ENCODE results near the gene SPATA2L. TPM values are rescaled to one million over a fixed set of nuclear protein-coding genes. Genes with fewer than 3 reads are reported as not detected.

The SPATA2L gene
- total RNA-seq, 1 donor from 2014 or later = 16.2 TPM

DNA sequence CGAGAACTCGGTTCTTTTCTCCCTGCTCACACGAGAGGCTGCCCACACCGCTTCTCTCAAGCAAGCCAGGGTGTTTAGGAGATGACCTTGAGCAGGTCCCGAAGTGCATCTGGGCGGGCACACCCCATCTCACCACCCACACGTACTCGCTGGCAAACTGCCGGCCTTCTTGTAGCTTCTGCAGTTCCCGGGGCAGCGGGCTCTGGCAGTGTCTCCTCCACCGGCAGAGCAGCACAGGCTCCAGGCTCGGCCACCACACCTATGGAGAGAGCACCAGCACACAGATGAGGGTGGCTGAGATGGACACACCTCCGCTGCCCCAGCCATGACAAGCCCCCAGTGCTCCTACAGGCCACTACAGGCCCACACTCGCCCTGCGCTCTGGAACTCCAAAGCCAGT, 43.3 kb upstream of the SPATA2L start:
- TF ChIP-seq POLR2A (IDR thresholded peaks at IDR 0.05) = no peak
- TF ChIP-seq, protein P1, sequence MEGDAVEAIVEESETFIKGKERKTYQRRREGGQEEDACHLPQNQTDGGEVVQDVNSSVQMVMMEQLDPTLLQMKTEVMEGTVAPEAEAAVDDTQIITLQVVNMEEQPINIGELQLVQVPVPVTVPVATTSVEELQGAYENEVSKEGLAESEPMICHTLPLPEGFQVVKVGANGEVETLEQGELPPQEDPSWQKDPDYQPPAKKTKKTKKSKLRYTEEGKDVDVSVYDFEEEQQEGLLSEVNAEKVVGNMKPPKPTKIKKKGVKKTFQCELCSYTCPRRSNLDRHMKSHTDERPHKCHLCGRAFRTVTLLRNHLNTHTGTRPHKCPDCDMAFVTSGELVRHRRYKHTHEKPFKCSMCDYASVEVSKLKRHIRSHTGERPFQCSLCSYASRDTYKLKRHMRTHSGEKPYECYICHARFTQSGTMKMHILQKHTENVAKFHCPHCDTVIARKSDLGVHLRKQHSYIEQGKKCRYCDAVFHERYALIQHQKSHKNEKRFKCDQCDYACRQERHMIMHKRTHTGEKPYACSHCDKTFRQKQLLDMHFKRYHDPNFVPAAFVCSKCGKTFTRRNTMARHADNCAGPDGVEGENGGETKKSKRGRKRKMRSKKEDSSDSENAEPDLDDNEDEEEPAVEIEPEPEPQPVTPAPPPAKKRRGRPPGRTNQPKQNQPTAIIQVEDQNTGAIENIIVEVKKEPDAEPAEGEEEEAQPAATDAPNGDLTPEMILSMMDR (IDR thresholded peaks at IDR 0.05) = no peak
- TF ChIP-seq POLR2AphosphoS5 (IDR thresholded peaks at IDR 0.05; ENCODE audit: insufficient read depth in 1 of 2, low read depth in 1 of 2) = no peak
- H3K4me3 ChIP-seq = no peak overlapping the region
- H3K27ac ChIP-seq = no peak overlapping the region
- no peaks in the 10 kb centered on the region for H3K9me3 ChIP-seq
- no peaks in the 10 kb centered on the region for H3K4me1 ChIP-seq
- H3K27me3 ChIP-seq = no peaks in the 10 kb centered on the region
- DNase-seq (ENCODE audit: extremely low spot score in 2 of 2) = no peak
- H3K36me3 ChIP-seq = peaks cover 0 to 6% of the 10 kb centered on the region in 2 donors
- intact Hi-C loops (cut with DNase I) = no loop called here

DNA sequence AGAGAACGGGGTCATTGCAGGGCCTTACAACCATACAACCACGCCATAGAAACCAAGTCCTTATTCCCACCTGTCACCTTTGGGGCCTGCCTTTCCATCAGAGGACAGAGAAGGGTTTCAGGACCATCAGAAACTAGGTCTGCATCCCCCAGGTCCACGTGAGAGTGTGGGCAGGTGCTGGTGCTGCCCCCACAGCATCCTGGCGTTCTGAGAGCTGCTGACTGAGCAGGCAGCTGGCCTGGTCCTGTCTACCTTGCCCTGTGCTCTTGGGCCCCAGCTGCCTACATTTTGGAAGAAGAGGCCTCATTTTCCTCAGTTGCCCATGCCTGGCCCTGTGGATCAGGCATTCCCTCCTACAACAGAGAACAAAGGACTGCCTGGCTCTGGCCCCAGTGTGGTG, 41.4 kb upstream of the SPATA2L start:
- intact Hi-C loops (cut with DNase I) = no loop called here
- Histone ChIP-seq H3K27me3 (no peaks in the 10 kb centered on the region), H3K4me1 (no peaks in the 10 kb centered on the region), H3K27ac (no peak overlapping the region), H3K9me3 (no peaks in the 10 kb centered on the region), H3K4me3 (no peak overlapping the region), H3K36me3 (peaks cover 0 to 24% of the 10 kb centered on the region in 2 donors)
- TF ChIP-seq, protein P1 (IDR thresholded peaks at IDR 0.05) = no peak
- TF ChIP-seq POLR2AphosphoS5 (IDR thresholded peaks at IDR 0.05; ENCODE audit: insufficient read depth in 1 of 2, low read depth in 1 of 2) = no peak
- TF ChIP-seq POLR2A (IDR thresholded peaks at IDR 0.05) = no peak
- no peak for DNase-seq (ENCODE audit: extremely low spot score in 2 of 2)

DNA sequence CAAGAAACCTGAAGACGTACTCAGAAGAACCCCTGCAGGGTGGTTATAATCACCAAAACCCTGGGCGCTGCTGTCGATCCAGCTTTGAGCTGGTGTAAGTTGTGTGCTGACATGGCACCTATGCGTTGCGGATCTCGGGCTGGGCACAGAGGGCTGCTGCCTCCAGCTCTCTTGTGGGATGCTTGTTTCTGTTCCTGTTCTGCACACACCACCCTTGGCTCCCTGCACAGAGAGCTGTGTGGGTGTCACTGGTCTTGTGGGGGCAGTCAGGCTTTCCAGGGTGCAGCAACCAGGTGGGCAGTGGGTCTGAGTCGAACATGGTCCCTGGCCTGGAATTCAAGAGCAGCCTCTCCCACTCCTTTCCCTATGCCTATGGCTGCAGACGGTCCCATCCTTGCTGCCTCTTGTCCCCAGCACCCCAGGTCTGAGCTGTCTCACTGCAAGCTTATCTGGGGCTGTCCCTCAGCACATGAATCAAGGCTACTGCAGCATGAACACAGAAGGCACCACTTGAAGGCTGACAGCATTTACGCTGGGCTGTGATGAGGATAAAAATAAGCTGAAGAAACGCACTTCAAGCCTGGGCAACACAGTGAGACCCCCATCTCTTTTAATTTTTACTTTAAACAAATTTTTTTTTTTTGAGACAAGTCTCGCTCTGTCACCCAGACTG, 40.0 kb upstream of the SPATA2L start:
- Histone ChIP-seq H3K4me3 (no peak overlapping the region), H3K9me3 (no peaks in the 10 kb centered on the region), H3K36me3 (peaks cover 0 to 39% of the 10 kb centered on the region in 2 donors), H3K27me3 (no peaks in the 10 kb centered on the region), H3K27ac (no peak overlapping the region), H3K4me1 (no peaks in the 10 kb centered on the region)
- TF ChIP-seq POLR2AphosphoS5 (IDR thresholded peaks at IDR 0.05; ENCODE audit: insufficient read depth in 1 of 2, low read depth in 1 of 2) (no peak), POLR2A (IDR thresholded peaks at IDR 0.05) (no peak)
- TF ChIP-seq, protein P1 (IDR thresholded peaks at IDR 0.05) = no peak
- DNase-seq (ENCODE audit: extremely low spot score in 2 of 2) = no peak
- intact Hi-C loops (cut with DNase I) = no loop called here

DNA sequence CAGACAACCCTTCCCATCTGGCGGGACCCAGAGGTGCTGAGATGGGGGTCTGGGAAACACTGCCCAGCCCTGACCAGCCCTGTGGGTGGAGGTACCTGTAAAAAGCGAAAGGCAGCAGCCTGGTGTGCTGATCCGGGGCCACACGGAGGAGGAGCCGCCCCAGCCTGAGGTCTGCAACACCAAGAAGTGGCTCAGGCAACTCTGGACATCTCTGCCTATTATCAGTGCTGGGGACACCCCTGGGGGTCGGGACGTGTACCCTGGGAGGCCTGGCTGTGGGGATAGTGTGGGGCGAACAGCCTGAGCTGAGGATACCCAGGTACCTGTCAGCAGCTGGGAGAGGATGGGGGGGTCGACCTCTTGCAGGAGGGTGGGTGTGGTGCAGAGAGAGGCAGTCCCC, 37.9 kb upstream of the SPATA2L start:
- TF ChIP-seq POLR2A (IDR thresholded peaks at IDR 0.05) (no peak), POLR2AphosphoS5 (IDR thresholded peaks at IDR 0.05; ENCODE audit: insufficient read depth in 1 of 2, low read depth in 1 of 2) (no peak)
- TF ChIP-seq, protein P1 (IDR thresholded peaks at IDR 0.05) = no peak
- Histone ChIP-seq H3K9me3 (no peaks in the 10 kb centered on the region), H3K4me3 (no peak overlapping the region), H3K36me3 (peaks cover 0 to 60% of the 10 kb centered on the region in 2 donors), H3K27me3 (no peaks in the 10 kb centered on the region), H3K4me1 (no peaks in the 10 kb centered on the region), H3K27ac (no peak overlapping the region)
- no peak for DNase-seq (ENCODE audit: extremely low spot score in 2 of 2)
- intact Hi-C loops (cut with DNase I) = no loop called here

DNA sequence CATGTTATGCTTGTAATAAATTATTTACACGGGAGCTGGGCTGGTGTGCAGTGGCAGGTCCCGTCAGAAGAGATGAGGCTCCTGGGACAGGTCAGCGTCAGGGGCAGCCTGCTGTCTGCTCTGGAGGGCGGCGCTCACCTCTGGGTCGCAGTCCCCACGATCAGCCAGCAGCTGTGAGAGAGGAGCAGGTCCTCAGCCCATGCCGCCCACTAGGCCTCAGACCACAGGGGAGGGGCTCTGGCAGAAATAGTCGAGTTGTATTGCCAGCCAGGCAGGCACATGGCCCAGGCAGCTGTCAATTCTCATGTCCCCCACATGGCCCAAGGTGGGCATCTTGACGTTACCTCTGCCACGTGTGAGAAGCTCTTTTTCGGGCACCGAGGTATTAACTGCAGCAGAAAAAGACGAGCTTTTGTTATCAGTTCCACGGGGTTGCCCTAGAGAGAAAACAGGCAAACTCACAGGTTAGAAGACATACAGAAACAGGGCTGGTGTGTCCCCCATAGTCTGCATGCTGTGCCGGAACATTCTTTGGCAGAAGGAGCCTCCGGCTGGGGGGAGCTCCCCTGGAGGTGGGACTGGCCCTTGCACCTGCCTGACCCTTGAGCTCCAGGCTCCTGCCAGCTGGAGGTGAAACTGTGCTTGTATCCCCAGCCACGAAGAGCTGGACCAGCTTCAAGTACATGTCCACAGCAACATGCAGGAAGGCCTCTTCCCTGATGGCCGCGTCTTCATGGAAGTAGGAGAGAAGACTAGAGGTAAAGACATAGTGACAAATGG, 37.2 kb upstream of the SPATA2L start:
- intact Hi-C loops (cut with DNase I) = no loop called here
- Histone ChIP-seq H3K4me1 (no peaks in the 10 kb centered on the region), H3K36me3 (peaks cover 0 to 67% of the 10 kb centered on the region in 2 donors)

More for the DNA sequence above, 37.2 kb upstream of the SPATA2L start:
- Histone ChIP-seq H3K27me3 (no peaks in the 10 kb centered on the region), H3K4me3 (no peak overlapping the region), H3K9me3 (no peaks in the 10 kb centered on the region), H3K27ac (no peak overlapping the region)
- no peak for DNase-seq (ENCODE audit: extremely low spot score in 2 of 2)
- TF ChIP-seq, protein P1 (IDR thresholded peaks at IDR 0.05) = no peak
- no peak for TF ChIP-seq POLR2A (IDR thresholded peaks at IDR 0.05)
- peak in 1 of 2 donors; percentile 17 for TF ChIP-seq POLR2AphosphoS5 (IDR thresholded peaks at IDR 0.05; ENCODE audit: insufficient read depth in 1 of 2, low read depth in 1 of 2)

Measured in vagina (tissue), 2 donors.